K562 (cell line): ENCODE results near the gene DKKL1. TPM values are rescaled to one million over a fixed set of nuclear protein-coding genes. Genes with fewer than 3 reads are reported as not detected.

Experiments
- CGGBP1 ChIP-seq: fragments of 250-450 bp; sonication (Bioruptor Pico); IDR thresholded peaks from 2 replicates; pipeline ENCODE4 v1.9.0; 2021; ENCODE audit warnings: mild to moderate bottlenecking
- CREB3 ChIP-seq: fragments of 450-650 bp; conservative IDR thresholded peaks from 2 replicates; pipeline ENCODE4 v1.6.1; 2016; ENCODE audit warnings: missing genetic modification characterization, low read depth, mild to moderate bottlenecking, missing compliant biosample characterization, moderate library complexity
- CSDE1 ChIP-seq, 2 experiments: fragments of 450-650 bp; IDR thresholded peaks; 2 replicates each; pipeline ENCODE4 v1.6.1; 2016; ENCODE audit warnings: mild to moderate bottlenecking in 1 of 2
- DMBX1 ChIP-seq: fragments of 250-450 bp; sonication (Bioruptor Pico); IDR thresholded peaks from 2 replicates; pipeline ENCODE4 v1.8.0; 2022; ENCODE audit warnings: inconsistent platforms, mild to moderate bottlenecking, moderate library complexity, borderline replicate concordance
- ESRRB ChIP-seq: fragments of 250-450 bp; sonication (Bioruptor Pico); IDR thresholded peaks from 2 replicates; pipeline ENCODE4 v1.5.0; 2020; ENCODE audit warnings: mild to moderate bottlenecking, moderate library complexity, borderline replicate concordance
- FOXJ2 ChIP-seq: fragments of 200-800 bp; sonication (Bioruptor generic); IDR thresholded peaks from 2 replicates; pipeline ENCODE4 v1.6.1; 2016; ENCODE audit warnings: missing genetic modification characterization, missing compliant biosample characterization
- JUND ChIP-seq, 2 experiments: IDR thresholded peaks; 2 replicates in 1 of 2; 3 replicates in 1 of 2; pipeline ENCODE4 v1.6.1; 2011; ENCODE audit warnings: borderline replicate concordance in 2 of 2, low read depth in 2 of 2, low read length in 2 of 2, improper control_type of control experiment in 1 of 2, missing biosample characterization in 1 of 2, missing genetic modification characterization in 1 of 2, missing genetic modification reagents in 1 of 2
- KAT8 ChIP-seq: fragments of 450-650 bp; IDR thresholded peaks from 2 replicates; pipeline ENCODE4 v1.6.1; 2016; ENCODE audit warnings: low read depth, mild to moderate bottlenecking
- MTA3 ChIP-seq: fragments of 450-650 bp; formaldehyde crosslinking; IDR thresholded peaks from 2 replicates; pipeline ENCODE4 v1.6.1; 2017; ENCODE audit warnings: mild to moderate bottlenecking, borderline replicate concordance
- NR0B1 ChIP-seq: fragments of 450-650 bp; IDR thresholded peaks from one replicate; pipeline ENCODE4 v1.6.1; 2018; ENCODE audit warnings: mild to moderate bottlenecking, moderate library complexity; ENCODE audit not compliant: partially characterized antibody
- PCBP1 ChIP-seq: fragments of 200-400 bp; formaldehyde crosslinking; IDR thresholded peaks from 2 replicates; pipeline ENCODE4 v1.6.1; 2018; ENCODE audit warnings: mild to moderate bottlenecking, low read depth, low read length; ENCODE audit not compliant: poor library complexity, severe bottlenecking
- POLR2G ChIP-seq: fragments of 200-400 bp; formaldehyde crosslinking; IDR thresholded peaks from 2 replicates; pipeline ENCODE4 v1.6.1; 2017; ENCODE audit warnings: low read depth, mild to moderate bottlenecking, antibody characterized with exemption, low read length, moderate library complexity
- RBM22 ChIP-seq: fragments of 200-400 bp; formaldehyde crosslinking; IDR thresholded peaks from 2 replicates; pipeline ENCODE4 v1.6.1; 2018; ENCODE audit warnings: low read length, low read depth; ENCODE audit not compliant: poor library complexity, severe bottlenecking
- RFX5 ChIP-seq: IDR thresholded peaks from 2 replicates; pipeline ENCODE4 v1.6.1; 2011; ENCODE audit warnings: low read depth, mild to moderate bottlenecking, improper control_type of control experiment, low read length
- SAFB2 ChIP-seq: fragments of 200-400 bp; formaldehyde crosslinking; IDR thresholded peaks from 2 replicates; pipeline ENCODE4 v1.6.1; 2018; ENCODE audit warnings: borderline replicate concordance, low read length, low read depth, moderate library complexity; ENCODE audit not compliant: severe bottlenecking
- SMAD1 ChIP-seq: fragments of 150-350 bp; IDR thresholded peaks from 2 replicates; pipeline ENCODE4 v1.6.1; 2014; ENCODE audit warnings: low read length, low read depth; ENCODE audit not compliant: partially characterized antibody
- SREBF2 ChIP-seq: sonication (generic); formaldehyde crosslinking; IDR thresholded peaks from 2 replicates; pipeline ENCODE4 v1.4.0; 2020; ENCODE audit warnings: mild to moderate bottlenecking, missing genetic modification reagents
- TCF7L2 ChIP-seq: fragments of 150-350 bp; IDR thresholded peaks from 2 replicates; pipeline ENCODE4 v1.6.1; 2016; ENCODE audit warnings: low read depth, mild to moderate bottlenecking, low read length, moderate library complexity
- TFAP4 ChIP-seq: sonication (generic); formaldehyde crosslinking; IDR thresholded peaks from 2 replicates; pipeline ENCODE4 v1.8.0; 2022; ENCODE audit warnings: missing genetic modification reagents, mild to moderate bottlenecking, moderate library complexity, borderline replicate concordance
- ZKSCAN3 ChIP-seq: fragments of 250-450 bp; sonication (Bioruptor Pico); IDR thresholded peaks from 2 replicates; pipeline ENCODE4 v1.4.0; 2020
- ZNF184 ChIP-seq: sonication (generic); formaldehyde crosslinking; IDR thresholded peaks from 2 replicates; pipeline ENCODE4 v1.5.0; 2020; ENCODE audit warnings: missing genetic modification reagents
- ZNF436 ChIP-seq: fragments of 250-450, 450-650 bp; sonication (Bioruptor Pico); formaldehyde crosslinking; IDR thresholded peaks from 2 replicates; pipeline ENCODE4 v1.7.0; 2020; ENCODE audit warnings: mild to moderate bottlenecking
- ZNF584 ChIP-seq: fragments of 200-800 bp; sonication (Bioruptor generic); IDR thresholded peaks from 2 replicates; pipeline ENCODE4 v1.6.1; 2016; ENCODE audit warnings: low read depth, mild to moderate bottlenecking, missing genetic modification characterization, missing compliant biosample characterization
- ZNF76 ChIP-seq: fragments of 250-450 bp; sonication (Bioruptor Pico); IDR thresholded peaks from 2 replicates; pipeline ENCODE4 v1.4.0; 2020; ENCODE audit warnings: mild to moderate bottlenecking, moderate library complexity, borderline replicate concordance
- polyA plus RNA-seq, 8 experiments: library from polyadenylated mRNA; depleted of rRNA in 4 of 8; stranded (reverse) in 5 of 8; unstranded in 3 of 8; fragments of >200 nt; fragmentation: Nextera tagmentation in 2 of 8; fragmentation: Illumina TruSeq in 1 of 8; extraction: Ambion mirVana in 2 of 8; extraction: Trizol in 1 of 8; gene quantifications; 2 replicates each; pipeline versions ENCODE4 v1.2.1 to v1.2.3, GENCODE V29; 2011 to 2014; ENCODE audit warnings: inconsistent platforms in 1 of 8, missing spikeins in 1 of 8
- total RNA-seq, 7 experiments: library from RNA; depleted of rRNA in 6 of 7; stranded (reverse); fragments of >200 nt in 6 of 7; fragmentation: Illumina TruSeq in 2 of 7; extraction: Trizol in 2 of 7; gene quantifications; 2 replicates each; pipeline versions ENCODE4 v1.2.1 to v1.2.3, GENCODE V29; 2011 to 2021; ENCODE audit warnings: low replicate concordance in 1 of 7

DKKL1 gene
- total and polyA plus RNA-seq, 9 of the 15 experiments (the other 6 are each of a cell fraction or from before 2014, with no cell fraction given) = 0.15 to 1.7 (median 0.52) TPM

GRCh38 chr19:49391581-49392399, 28.1 kb downstream of the DKKL1 start (continued):
- no peak for TF ChIP-seq ZNF584
- 0 out of 2 replicates have a peak, but pooled peaks have one; percentile 21 for TF ChIP-seq KAT8
- no peak for TF ChIP-seq PCBP1
- TF ChIP-seq ZNF184 (CRISPR knock-in tag) = no peak
- TF ChIP-seq NR0B1 = no peak
- TF ChIP-seq MTA3 = peak; percentile 45; the same call in 1 of the 2 replicates
- no peak for TF ChIP-seq SMAD1
- TF ChIP-seq TFAP4 (CRISPR knock-in tag) = peak; percentile 50; the same call in 1 of the 2 replicates
- no peak for TF ChIP-seq DMBX1 (CRISPR knock-in tag)
- TF ChIP-seq RBM22 = no peak
- no peak for TF ChIP-seq SAFB2
- no peak for TF ChIP-seq FOXJ2 (tag)
- TF ChIP-seq CREB3 = no peak
- no peak for TF ChIP-seq SREBF2 (CRISPR knock-in tag)
- TF ChIP-seq RFX5 = no peak
- peak; percentile 59; the same call in 1 of the 2 replicates for TF ChIP-seq JUND (IDR thresholded peaks at IDR 0.05; ENCODE audit: borderline replicate concordance, low read depth, low read length)
- peak; percentile 36; the same call in 2 of the 3 replicates for TF ChIP-seq JUND (tag; IDR thresholded peaks at IDR 0.05; ENCODE audit: borderline replicate concordance, low read depth, low read length)
- TF ChIP-seq CSDE1 (IDR thresholded peaks at IDR 0.05) = 0 out of 4 replicates have a peak, but pooled peaks of 1 of the 2 experiments have one; percentile 82
- no peak for TF ChIP-seq ZNF76 (CRISPR knock-in tag)
- no peak for TF ChIP-seq ESRRB
- TF ChIP-seq POLR2G = no peak
- TF ChIP-seq TCF7L2 = 0 out of 2 replicates have a peak, but pooled peaks have one; percentile 7
- TF ChIP-seq ZKSCAN3 (CRISPR knock-in tag) = no peak
- TF ChIP-seq ZNF436 (CRISPR knock-in tag) = no peak
- no peak for TF ChIP-seq CGGBP1
